Stomach smooth muscle (tissue), 2 donors: ENCODE measurements around the gene PPP1R3C.

ENCODE experiments used
- H3K27ac ChIP-seq: one replicate; pipeline ENCODE4 v1.7.0; 2013; ENCODE audit warnings: mild to moderate bottlenecking, low read length, inconsistent platforms
- H3K27me3 ChIP-seq, 2 donors: one replicate each; pipeline ENCODE4 v1.7.0; 2013; ENCODE audit warnings: low read length in 2 of 2; ENCODE audit not compliant: insufficient read depth in 2 of 2, control insufficient read depth in 1 of 2
- H3K36me3 ChIP-seq, 2 donors: one replicate each; pipeline ENCODE4 v1.7.0; 2013; ENCODE audit warnings: low read length in 2 of 2; ENCODE audit not compliant: control insufficient read depth in 2 of 2, insufficient read depth in 2 of 2
- H3K4me1 ChIP-seq: one replicate; pipeline ENCODE4 v1.7.0; 2013; ENCODE audit warnings: low read length; ENCODE audit not compliant: control insufficient read depth, insufficient read depth
- H3K4me3 ChIP-seq, 2 donors: one replicate each; pipeline ENCODE4 v1.7.0; 2013; ENCODE audit warnings: low read length in 2 of 2
- H3K9ac ChIP-seq, 2 donors: one replicate each; pipeline ENCODE4 v1.7.0; 2013; ENCODE audit warnings: low read length in 2 of 2, mild to moderate bottlenecking in 1 of 2
- H3K9me3 ChIP-seq, 2 donors: one replicate each; pipeline ENCODE4 v1.7.0; 2013; ENCODE audit warnings: low read length in 2 of 2; ENCODE audit not compliant: control insufficient read depth in 2 of 2
- donor health status: healthy.
- donor health status: Pancreatic carcinoma.

Gene PPP1R3C

DNA sequence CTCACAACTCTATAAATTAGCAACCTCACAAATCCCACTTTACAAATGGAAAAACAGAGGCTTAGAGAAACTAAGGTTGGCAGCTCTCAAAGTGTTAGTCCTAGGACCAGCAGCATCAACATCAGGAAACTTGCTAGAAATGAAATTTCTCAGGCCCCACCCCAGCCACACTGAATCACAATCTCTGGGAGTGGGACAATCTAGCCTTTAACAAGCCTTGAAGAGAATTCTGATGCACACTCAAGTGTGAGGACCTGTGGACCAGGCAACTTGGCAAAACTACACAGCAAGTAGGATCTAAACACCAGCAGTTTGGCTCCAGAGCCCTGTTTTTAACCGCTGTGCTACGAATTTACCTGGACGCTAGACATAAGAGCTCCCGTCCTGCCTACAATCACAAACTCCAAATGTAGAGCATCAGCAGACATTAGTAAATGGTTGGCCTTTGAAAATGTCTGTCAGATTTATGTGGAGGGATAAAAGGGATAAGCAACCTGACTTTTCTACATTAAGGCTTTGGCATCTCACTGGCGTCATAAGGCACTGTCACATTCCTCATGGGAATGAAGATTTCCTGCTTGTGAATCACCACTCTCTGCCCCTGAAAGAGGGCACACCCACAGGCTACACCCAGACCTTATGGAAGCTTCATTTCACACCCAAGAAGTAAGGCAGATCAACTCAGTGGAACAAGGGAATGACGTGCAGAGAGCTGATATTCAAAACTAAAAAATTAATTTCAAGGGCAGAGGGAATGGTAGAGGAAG, 34.5 kb downstream of the PPP1R3C start:
- H3K9me3 ChIP-seq = no peaks in the 10 kb centered on the region
- peaks cover 42% of the 10 kb centered on the region for H3K4me1 ChIP-seq
- H3K9ac ChIP-seq = no peak overlapping the region
- H3K4me3 ChIP-seq = no peak overlapping the region
- no peaks in the 10 kb centered on the region for H3K36me3 ChIP-seq
- H3K27ac ChIP-seq = peak overlapping the region; percentile 85
- no peaks in the 10 kb centered on the region for H3K27me3 ChIP-seq

DNA sequence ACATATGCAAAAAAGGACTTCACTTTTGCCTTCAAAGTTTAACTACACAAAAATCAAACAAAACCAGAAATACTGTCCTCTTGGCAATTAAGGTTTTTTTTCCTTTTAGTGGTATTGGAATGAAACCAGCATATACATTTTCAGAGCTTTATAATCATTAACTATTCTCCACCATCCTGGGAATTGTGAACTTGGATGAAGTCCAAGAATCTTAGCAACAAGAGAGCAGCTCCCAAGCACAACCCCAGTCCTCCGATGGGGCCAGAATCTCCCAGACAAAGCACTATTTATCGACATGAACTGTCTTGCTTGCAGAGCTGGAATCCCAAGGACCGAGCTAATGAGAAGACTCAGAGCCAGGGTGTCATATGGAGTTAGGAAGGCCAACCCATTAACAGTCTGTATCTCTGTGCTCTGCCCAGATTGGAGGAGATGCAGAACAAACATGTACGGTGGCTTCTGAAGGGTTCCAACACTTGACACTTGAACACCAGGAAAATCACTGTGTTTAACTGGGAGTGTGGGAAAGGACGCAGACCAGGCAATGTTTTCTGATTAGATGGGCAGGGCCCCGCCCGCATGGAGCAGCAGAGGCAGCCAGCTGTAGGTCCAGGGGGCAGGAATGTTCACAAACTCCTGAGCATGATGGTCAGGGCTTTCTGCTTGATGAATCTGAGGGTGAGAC, 35.5 kb downstream of the PPP1R3C start:
- peak overlapping the region in 1 of 2 donors; percentile 3 for H3K4me3 ChIP-seq
- H3K27ac ChIP-seq = peak overlapping the region; percentile 85
- no peaks in the 10 kb centered on the region for H3K36me3 ChIP-seq
- peak overlapping the region; percentile 16 to 36 for H3K9ac ChIP-seq
- H3K27me3 ChIP-seq = no peaks in the 10 kb centered on the region
- peaks cover 49% of the 10 kb centered on the region for H3K4me1 ChIP-seq
- H3K9me3 ChIP-seq = no peaks in the 10 kb centered on the region

DNA sequence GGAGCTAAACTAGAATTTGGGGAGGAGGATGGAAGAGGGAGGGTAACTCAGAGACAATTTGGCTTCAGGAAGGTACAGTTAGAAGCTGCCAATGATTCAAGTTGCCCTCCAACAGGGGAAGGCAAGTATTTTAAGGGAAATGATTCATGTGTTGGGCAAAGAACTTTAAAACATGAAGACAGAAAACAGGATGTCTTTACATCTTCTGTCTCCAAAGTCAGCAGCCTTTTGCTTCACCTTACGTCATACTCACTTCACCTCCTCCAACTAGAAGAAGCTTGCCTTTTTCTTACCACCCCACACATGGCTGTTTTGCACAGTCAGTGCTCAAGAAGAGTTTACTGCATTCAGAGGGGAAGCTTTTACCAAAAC, 36.1 kb downstream of the PPP1R3C start:
- Histone ChIP-seq H3K4me1 (peaks cover 53% of the 10 kb centered on the region), H3K27ac (peak overlapping the region; percentile 85), H3K9ac (no peak overlapping the region), H3K9me3 (no peaks in the 10 kb centered on the region), H3K36me3 (no peaks in the 10 kb centered on the region), H3K27me3 (no peaks in the 10 kb centered on the region), H3K4me3 (no peak overlapping the region)

DNA sequence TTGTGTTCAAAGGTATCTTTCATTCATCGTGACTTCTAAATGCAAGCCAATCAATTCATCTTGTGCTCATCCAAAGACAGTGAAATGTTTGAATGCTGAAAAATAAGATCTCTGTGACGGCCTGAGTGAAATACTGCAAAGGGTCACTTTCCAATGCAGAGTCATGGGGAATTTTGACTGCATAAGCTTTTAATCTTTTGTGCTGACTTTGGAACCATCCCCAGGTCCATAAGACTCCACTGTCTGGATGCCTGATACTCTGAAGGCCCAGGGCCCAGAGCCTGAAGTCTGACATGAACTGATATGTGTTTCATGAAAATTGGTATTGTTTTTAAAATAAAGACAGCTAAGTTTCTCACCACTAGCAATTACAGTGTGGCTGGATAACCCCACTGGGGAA, 39.0 kb downstream of the PPP1R3C start:
- H3K4me3 ChIP-seq = no peak overlapping the region
- no peaks in the 10 kb centered on the region for H3K27me3 ChIP-seq
- H3K27ac ChIP-seq = peak overlapping the region; percentile 89
- no peaks in the 10 kb centered on the region for H3K9me3 ChIP-seq
- no peaks in the 10 kb centered on the region for H3K36me3 ChIP-seq
- H3K9ac ChIP-seq = no peak overlapping the region
- peaks cover 79% of the 10 kb centered on the region for H3K4me1 ChIP-seq

DNA sequence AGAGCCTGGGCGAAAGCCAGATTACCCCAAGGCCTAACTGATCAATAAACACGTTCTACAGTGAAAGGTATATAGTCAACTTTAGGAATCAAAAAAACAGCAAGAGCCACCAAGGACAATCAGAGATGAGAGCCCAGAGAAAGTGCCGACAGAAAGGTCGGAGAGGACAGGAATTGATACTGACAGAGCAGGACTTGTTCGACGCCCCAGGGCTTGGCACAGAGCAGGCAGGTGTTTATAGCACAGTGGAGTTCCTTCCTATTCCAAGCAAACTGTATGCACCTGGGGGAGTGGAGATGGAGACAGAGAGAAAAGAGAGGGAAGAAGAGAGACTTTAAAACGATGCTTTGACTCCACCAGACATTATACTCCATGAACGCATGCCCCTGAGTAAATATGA, 39.5 kb downstream of the PPP1R3C start:
- H3K9me3 ChIP-seq = no peaks in the 10 kb centered on the region
- no peak overlapping the region for H3K9ac ChIP-seq
- peaks cover 80% of the 10 kb centered on the region for H3K4me1 ChIP-seq
- H3K36me3 ChIP-seq = no peaks in the 10 kb centered on the region
- H3K27ac ChIP-seq = peak overlapping the region; percentile 89
- no peaks in the 10 kb centered on the region for H3K27me3 ChIP-seq
- no peak overlapping the region for H3K4me3 ChIP-seq

DNA sequence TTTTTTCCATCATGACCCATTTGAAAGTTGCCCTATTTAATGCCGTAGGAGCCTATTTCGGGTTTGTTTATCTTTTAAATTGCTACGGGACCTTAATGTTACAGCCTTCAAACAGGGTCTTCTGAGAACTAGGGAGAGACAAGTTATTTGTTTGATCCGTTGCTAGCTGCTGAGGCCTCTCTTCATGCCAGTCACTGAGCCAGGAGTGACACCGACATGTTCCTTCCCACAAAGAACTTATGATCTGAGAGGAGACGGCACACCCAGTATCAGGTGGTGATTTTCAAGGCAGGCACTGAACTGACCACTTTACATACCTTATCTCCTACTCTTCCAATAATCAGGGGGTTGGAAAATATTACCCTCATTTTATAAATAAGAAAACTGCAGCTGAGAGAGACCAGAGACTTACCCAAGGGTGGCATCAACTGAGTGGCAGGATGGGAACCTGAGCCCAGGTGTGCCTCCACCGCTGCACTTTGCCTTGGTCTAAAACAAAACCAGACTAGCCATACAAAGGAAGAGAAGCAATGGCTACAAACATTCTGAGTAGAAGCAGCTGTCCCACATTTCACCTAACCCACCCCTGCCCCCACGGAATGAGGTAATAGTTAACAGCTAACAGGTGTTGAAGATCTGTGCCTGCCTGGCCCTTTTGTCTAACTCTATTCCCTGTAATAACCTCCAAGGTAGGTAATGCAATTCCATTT, 40.5 kb downstream of the PPP1R3C start:
- Histone ChIP-seq H3K4me3 (peak overlapping the region; percentile 10 to 29), H3K27me3 (no peaks in the 10 kb centered on the region), H3K27ac (peak overlapping the region; percentile 89), H3K36me3 (no peaks in the 10 kb centered on the region), H3K9me3 (no peaks in the 10 kb centered on the region), H3K9ac (peak overlapping the region; percentile 57 to 69), H3K4me1 (peaks cover 80% of the 10 kb centered on the region)

DNA sequence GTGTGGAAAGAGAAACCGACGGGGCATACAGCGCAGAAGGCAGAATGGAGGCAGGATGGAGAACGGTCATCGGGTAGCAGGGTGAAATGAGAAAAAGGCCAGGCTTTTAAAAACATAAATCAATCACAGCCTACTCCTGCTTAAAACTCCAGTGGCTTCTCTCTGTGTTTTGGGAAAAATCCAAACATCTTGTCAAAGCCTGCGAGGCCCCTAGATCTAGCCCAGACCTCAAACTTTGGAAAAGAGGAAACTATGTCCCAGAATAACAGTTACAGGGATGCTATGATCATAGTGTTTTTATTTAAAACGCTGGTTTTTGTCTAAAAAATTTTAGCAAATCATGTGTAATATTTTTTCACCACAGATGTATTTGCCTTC, 41.1 kb downstream of the PPP1R3C start:
- no peaks in the 10 kb centered on the region for H3K36me3 ChIP-seq
- peak overlapping the region; percentile 12 to 60 for H3K4me3 ChIP-seq
- no peaks in the 10 kb centered on the region for H3K9me3 ChIP-seq
- H3K27ac ChIP-seq = peak overlapping the region; percentile 89
- peaks cover 79% of the 10 kb centered on the region for H3K4me1 ChIP-seq
- peak overlapping the region; percentile 57 to 69 for H3K9ac ChIP-seq
- no peaks in the 10 kb centered on the region for H3K27me3 ChIP-seq

DNA sequence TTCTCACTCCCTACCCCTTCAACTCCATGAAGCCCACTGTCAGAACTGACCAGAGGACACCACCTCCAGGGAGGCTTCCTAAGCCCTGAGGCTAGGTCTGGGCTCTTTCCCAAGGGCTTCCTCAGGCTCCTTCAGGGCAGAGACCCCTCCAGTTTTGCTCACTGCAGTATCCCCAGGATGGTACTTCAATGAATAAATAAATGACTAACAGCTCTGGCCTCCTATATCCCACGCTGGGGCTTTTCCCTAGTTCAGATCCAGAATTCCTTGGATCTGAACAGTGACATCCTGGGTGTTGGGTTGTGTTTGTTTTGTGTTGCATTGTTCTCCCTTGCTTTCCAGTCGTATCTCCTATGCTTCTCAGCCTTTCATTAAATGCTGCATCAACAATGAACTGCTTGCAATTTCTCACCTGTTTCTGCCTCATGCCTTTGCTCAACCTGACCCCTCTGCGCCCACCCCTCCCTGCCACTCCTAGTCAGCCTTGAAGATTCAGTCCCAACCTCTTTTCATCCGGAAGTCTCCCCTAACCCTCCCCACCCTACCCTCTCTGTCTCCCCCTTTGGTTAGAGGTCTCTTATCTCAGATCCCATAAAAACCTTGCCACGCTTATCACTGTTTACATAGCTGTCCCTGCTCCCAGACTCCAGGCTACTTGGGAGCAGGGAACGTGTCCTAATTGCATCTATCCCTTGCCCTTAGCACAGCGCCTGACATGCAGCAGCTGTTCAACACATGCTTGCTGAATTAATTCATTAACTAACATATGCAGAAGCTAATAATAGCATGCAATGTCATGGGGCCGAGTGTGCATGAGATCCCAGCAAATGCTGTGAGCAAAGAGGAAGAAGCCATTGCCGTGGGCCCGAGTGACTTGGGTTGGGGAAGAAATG, 41.7 kb downstream of the PPP1R3C start:
- H3K9me3 ChIP-seq = no peaks in the 10 kb centered on the region
- no peaks in the 10 kb centered on the region for H3K36me3 ChIP-seq
- H3K4me3 ChIP-seq = peak overlapping the region; percentile 12 to 60
- H3K4me1 ChIP-seq = peaks cover 77% of the 10 kb centered on the region
- peak overlapping the region; percentile 57 to 71 for H3K9ac ChIP-seq
- H3K27me3 ChIP-seq = no peaks in the 10 kb centered on the region
- peak overlapping the region; percentile 89 for H3K27ac ChIP-seq

DNA sequence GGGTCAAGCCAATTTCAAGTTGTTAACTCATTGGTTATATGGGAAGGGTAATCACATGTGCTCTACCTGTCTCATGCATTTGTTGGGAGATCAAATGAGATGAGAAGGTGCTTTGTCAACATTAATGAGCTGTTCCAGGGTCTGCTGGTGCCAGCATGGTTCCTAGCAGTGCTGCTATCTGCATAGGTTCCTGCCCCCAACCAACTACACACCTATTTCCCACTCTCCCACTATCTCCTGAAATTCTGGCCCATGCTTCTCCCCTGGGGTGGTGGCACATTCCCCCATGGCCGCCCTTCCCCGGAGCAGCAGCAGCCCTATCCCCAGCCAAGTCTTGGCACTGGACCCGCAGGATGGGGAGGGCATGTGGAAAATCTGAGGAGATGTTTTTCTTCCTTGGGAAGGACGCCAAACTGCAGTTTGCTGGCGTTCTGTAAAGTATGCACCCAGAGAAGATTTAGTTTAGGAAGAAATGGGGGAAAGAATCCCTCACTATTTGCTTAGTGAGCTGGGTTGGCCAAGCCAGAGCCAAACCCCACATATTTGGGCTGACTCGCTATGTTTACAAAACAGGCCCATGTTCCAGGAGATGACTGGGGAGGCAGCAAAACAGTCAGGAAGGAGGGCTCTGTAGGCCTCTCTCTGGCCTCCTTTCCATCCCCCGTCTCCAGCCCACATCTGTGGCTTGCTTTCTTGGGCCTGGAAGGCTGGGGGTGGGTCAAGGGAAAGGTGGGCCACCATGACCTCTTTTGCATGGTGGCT, 42.5 kb downstream of the PPP1R3C start:
- peaks cover 77% of the 10 kb centered on the region for H3K4me1 ChIP-seq
- peak overlapping the region; percentile 89 for H3K27ac ChIP-seq
- peak overlapping the region; percentile 57 to 71 for H3K9ac ChIP-seq
- H3K36me3 ChIP-seq = no peaks in the 10 kb centered on the region
- H3K4me3 ChIP-seq = peak overlapping the region in 1 of 2 donors; percentile 60
- no peaks in the 10 kb centered on the region for H3K27me3 ChIP-seq
- no peaks in the 10 kb centered on the region for H3K9me3 ChIP-seq
